K562 (cell line): ENCODE results near the gene ARFGAP3. TPM values are rescaled to one million over a fixed set of nuclear protein-coding genes. Genes with fewer than 3 reads are reported as not detected.

Experiments
- ATAC-seq: fragments of 200-7000 bp; cut with Tn5 transposase; 3 replicates; pipeline ENCODE4 v1.9.1; 2020; ENCODE audit warnings: moderate library complexity
- BruUV-seq: library from RNA; stranded (reverse); fragments of 400-500 nt; replicated peaks from 2 replicates; lab custom pipeline; 2021; lab: Mats Ljungman, UMichigan
- CTCF ChIA-PET: fragments of 300-600 bp; formaldehyde crosslinking; extraction: SDS; loops from one replicate; lab custom pipeline; 2021; ENCODE audit warnings: low intra/inter-chr PET ratio; lab: Yijun Ruan, JAX
- POLR2A ChIA-PET: fragments of 300-600, 350-650 bp; sonication (Branson Sonifier 250); formaldehyde crosslinking; extraction: SDS; loops from one replicate; lab custom pipeline; 2021; ENCODE audit warnings: antibody characterized with exemption, inconsistent platforms; lab: Yijun Ruan, JAX
- DNase-seq, 4 experiments: peaks; one replicate each; pipeline versions ENCODE4 v3.0.0 to v3.0.0-alpha.2; 2011 to 2018; ENCODE audit warnings: low spot score in 3 of 4, mixed read lengths in 3 of 4; ENCODE audit errors: extremely low read depth in 1 of 4
- FAIRE-seq: peaks from 2 replicates; lab custom pipeline; 2011; peaks lifted over from hg19 to GRCh38; lab: Jason Lieb, UNC
- H2AFZ ChIP-seq: 2 replicates; pipeline ENCODE4 v1.6.0; 2011; ENCODE audit warnings: low read depth, low read length, control low read depth, inconsistent platforms
- H3K27ac ChIP-seq: fragments of 200-600 bp; 3 replicates; pipeline ENCODE4 v1.8.0; 2011; ENCODE audit warnings: low read depth, mild to moderate bottlenecking, control low read depth, inconsistent platforms, low read length, moderate library complexity, mixed read lengths; ENCODE audit errors: extremely low read depth
- H3K27me3 ChIP-seq, 2 experiments: fragments of 300-600 bp in 1 of 2; 2 replicates in 1 of 2; 3 replicates in 1 of 2; pipeline versions ENCODE4 v1.6.0 to v1.8.0; 2011; ENCODE audit warnings: inconsistent platforms in 2 of 2, low read length in 2 of 2, mild to moderate bottlenecking in 1 of 2, mixed read lengths in 1 of 2, moderate library complexity in 1 of 2; ENCODE audit not compliant: control insufficient read depth in 2 of 2, insufficient read depth in 2 of 2
- H3K36me3 ChIP-seq: fragments of 300-600 bp; 3 replicates; pipeline ENCODE4 v1.8.0; 2011; ENCODE audit warnings: mild to moderate bottlenecking, low read length, inconsistent platforms; ENCODE audit not compliant: control insufficient read depth, insufficient read depth
- H3K4me1 ChIP-seq, 2 experiments: fragments of 200-600 bp in 1 of 2; replicated peaks in 1 of 2; 2 replicates in 1 of 2; 3 replicates in 1 of 2; pipeline versions ENCODE4 v1.5.1 to v1.8.0; 2011; ENCODE audit warnings: inconsistent platforms in 2 of 2, low read length in 2 of 2, mild to moderate bottlenecking in 1 of 2, mixed read lengths in 1 of 2, moderate library complexity in 1 of 2; ENCODE audit not compliant: control insufficient read depth in 2 of 2, insufficient read depth in 2 of 2
- H3K4me2 ChIP-seq: 2 replicates; pipeline ENCODE4 v1.6.1; 2011; ENCODE audit warnings: low read length, control low read depth, inconsistent platforms, mixed read lengths; ENCODE audit not compliant: insufficient read depth
- H3K4me3 ChIP-seq: fragments of 200-600 bp; sonication (generic), shearing (Covaris generic); 2 replicates; pipeline ENCODE4 v1.5.1; 2016; ENCODE audit warnings: control low read depth, inconsistent platforms
- H3K79me2 ChIP-seq: fragments of 200-600 bp; 3 replicates; pipeline ENCODE4 v1.8.0; 2011; ENCODE audit warnings: low read length, inconsistent platforms; ENCODE audit not compliant: control insufficient read depth, insufficient read depth
- H3K9ac ChIP-seq, 2 experiments: 2 replicates each; pipeline versions ENCODE4 v1.6.0 to v1.6.1; 2011; ENCODE audit warnings: low read depth in 2 of 2, low read length in 2 of 2, control low read depth in 1 of 2, inconsistent platforms in 1 of 2, mild to moderate bottlenecking in 1 of 2, mixed read lengths in 1 of 2; ENCODE audit not compliant: insufficient read depth in 1 of 2
- H3K9me1 ChIP-seq: one replicate; pipeline ENCODE4 v1.6.0; 2011; ENCODE audit warnings: inconsistent platforms, mild to moderate bottlenecking, low read length, moderate library complexity; ENCODE audit not compliant: control insufficient read depth, insufficient read depth
- H3K9me3 ChIP-seq: replicated peaks from 2 replicates; pipeline ENCODE4 v1.5.1; 2011; ENCODE audit warnings: low read depth, low read length, inconsistent platforms; ENCODE audit not compliant: control insufficient read depth, insufficient read depth
- H4K20me1 ChIP-seq: replicated peaks from 2 replicates; pipeline ENCODE4 v1.6.1; 2011; ENCODE audit warnings: low read length, inconsistent platforms, mixed read lengths; ENCODE audit not compliant: control insufficient read depth, insufficient read depth
- CBX3 ChIP-seq, 2 experiments: IDR thresholded peaks; 1 replicate in 1 of 2; 2 replicates in 1 of 2; pipeline ENCODE4 v1.6.1; 2012; ENCODE audit warnings: inconsistent platforms in 2 of 2, low read length in 2 of 2, borderline replicate concordance in 1 of 2, control low read depth in 1 of 2
- DNMT1 ChIP-seq: fragments of 450-650 bp; IDR thresholded peaks from 2 replicates; pipeline ENCODE4 v1.6.1; 2016; ENCODE audit warnings: antibody characterized with exemption, mild to moderate bottlenecking
- FOXK2 ChIP-seq, 2 experiments: fragments of 450-650 bp; IDR thresholded peaks in 1 of 2; conservative IDR thresholded peaks in 1 of 2; 2 replicates each; pipeline ENCODE4 v1.6.1; 2016; ENCODE audit warnings: low read depth in 2 of 2, mild to moderate bottlenecking in 1 of 2
- ILK ChIP-seq: fragments of 450-650 bp; IDR thresholded peaks from 2 replicates; pipeline ENCODE4 v1.6.1; 2016; ENCODE audit warnings: missing genetic modification characterization, low read depth, mild to moderate bottlenecking, missing compliant biosample characterization, moderate library complexity, borderline replicate concordance
- KDM5B ChIP-seq: fragments of 200-600 bp; sonication (generic); IDR thresholded peaks from 2 replicates; pipeline ENCODE4 v1.6.1; 2012; ENCODE audit warnings: low read depth, mild to moderate bottlenecking, moderate library complexity, low read length, control low read depth, inconsistent platforms; ENCODE audit not compliant: insufficient replicate concordance
- NRF1 ChIP-seq, 2 experiments: fragments of 450-650 bp; IDR thresholded peaks in 1 of 2; conservative IDR thresholded peaks in 1 of 2; 2 replicates each; pipeline ENCODE4 v1.6.1; 2014; ENCODE audit warnings: mild to moderate bottlenecking in 2 of 2
- RHOXF2B ChIP-seq: fragments of 250-450 bp; sonication (Bioruptor Pico); conservative IDR thresholded peaks from 2 replicates; pipeline ENCODE4 v1.5.1; 2021
- SIRT6 ChIP-seq: IDR thresholded peaks from one replicate; pipeline ENCODE4 v1.6.1; 2012; ENCODE audit warnings: low read depth, mild to moderate bottlenecking, control low read depth, inconsistent platforms, low read length, moderate library complexity
- ZNF263 ChIP-seq: sonication (generic); formaldehyde crosslinking; IDR thresholded peaks from 2 replicates; pipeline ENCODE4 v1.8.0; 2022; ENCODE audit warnings: mild to moderate bottlenecking, missing genetic modification reagents, borderline replicate concordance
- ZNF584 ChIP-seq: fragments of 200-800 bp; sonication (Bioruptor generic); IDR thresholded peaks from 2 replicates; pipeline ENCODE4 v1.6.1; 2016; ENCODE audit warnings: low read depth, mild to moderate bottlenecking, missing genetic modification characterization, missing compliant biosample characterization
- ZNF780A ChIP-seq: fragments of 250-450 bp; sonication (Bioruptor Pico); IDR thresholded peaks from 2 replicates; pipeline ENCODE4 v1.5.0; 2021; ENCODE audit warnings: mild to moderate bottlenecking
- ZSCAN29 ChIP-seq: fragments of 450-650 bp; IDR thresholded peaks from 2 replicates; pipeline ENCODE4 v1.6.1; 2017
- ZSCAN32 ChIP-seq: fragments of 450-650 bp; formaldehyde crosslinking; IDR thresholded peaks from 2 replicates; pipeline ENCODE4 v1.4.0; 2020; ENCODE audit warnings: mild to moderate bottlenecking, moderate library complexity
- WGBS: fragments of 100-300 bp; shearing (Covaris generic); methylation state at CpG from one replicate; pipeline ENCODE4 v1.1.6; 2016; ENCODE audit warnings: low coverage, mixed read lengths; ENCODE audit not compliant: insufficient coverage; ENCODE audit errors: missing lambda C conversion rate; 5-methylcytosine and 5-hydroxymethylcytosine counted together
- in situ Hi-C: fragments of 300-500 bp; cut with MboI; formaldehyde crosslinking; loops from 4 replicates; pipeline ENCODE4 v1.15.0; 2018; ENCODE audit warnings: inconsistent platforms, mixed read lengths
- intact Hi-C: fragments of 100-400 bp; cut with micrococcal nuclease; formaldehyde crosslinking; loops from 2 replicates; pipeline ENCODE4 v1.14.2; 2022
- polyA plus RNA-seq, 8 experiments: library from polyadenylated mRNA; depleted of rRNA in 4 of 8; stranded (reverse) in 5 of 8; unstranded in 3 of 8; fragments of >200 nt; fragmentation: Nextera tagmentation in 2 of 8; fragmentation: Illumina TruSeq in 1 of 8; extraction: Ambion mirVana in 2 of 8; extraction: Trizol in 1 of 8; gene quantifications; 2 replicates each; pipeline versions ENCODE4 v1.2.1 to v1.2.3, GENCODE V29; 2011 to 2014; ENCODE audit warnings: inconsistent platforms in 1 of 8, missing spikeins in 1 of 8
- total RNA-seq, 7 experiments: library from RNA; depleted of rRNA in 6 of 7; stranded (reverse); fragments of >200 nt in 6 of 7; fragmentation: Illumina TruSeq in 2 of 7; extraction: Trizol in 2 of 7; gene quantifications; 2 replicates each; pipeline versions ENCODE4 v1.2.1 to v1.2.3, GENCODE V29; 2011 to 2021; ENCODE audit warnings: low replicate concordance in 1 of 7
- TF ChIP-seq, protein P1 (sequence below), 2 experiments: IDR thresholded peaks; 2 replicates each; pipeline ENCODE4 v1.6.1; 2012; ENCODE audit warnings: improper control_type of control experiment in 2 of 2, low read depth in 2 of 2, low read length in 2 of 2, borderline replicate concordance in 1 of 2
- TF ChIP-seq, protein P2 (sequence below): fragments of 450-650 bp; formaldehyde crosslinking; IDR thresholded peaks from 2 replicates; pipeline ENCODE4 v1.4.0; 2020; ENCODE audit warnings: mild to moderate bottlenecking, mixed read lengths

ARFGAP3 gene
- total and polyA plus RNA-seq, 9 of the 15 experiments (the other 6 are each of a cell fraction or from before 2014, with no cell fraction given): 14.2 to 31.9 (median 22.7) TPM

DNA sequence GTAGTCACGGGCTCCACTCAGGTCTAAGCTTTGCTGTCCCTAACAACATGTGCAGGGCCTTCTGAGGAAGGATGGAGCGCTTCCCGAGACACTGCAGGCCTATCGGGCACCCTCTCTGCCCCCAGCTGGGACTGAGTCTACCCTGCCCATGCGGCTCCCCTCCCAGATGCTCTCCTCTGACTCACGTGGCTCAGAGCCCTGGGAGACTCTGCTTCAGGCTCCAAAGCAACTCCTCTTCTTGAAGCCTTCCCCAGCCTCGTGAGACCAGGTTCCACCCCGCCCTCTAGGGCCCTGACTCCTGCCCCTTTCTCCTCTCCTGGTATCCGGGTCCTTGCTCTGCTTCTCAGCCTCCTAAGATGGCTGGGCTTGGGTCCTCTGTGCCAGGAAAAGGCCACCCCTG lies 28.4 kb upstream of the ARFGAP3 start (continued):
- TF ChIP-seq ILK (tag) (no peak), ZNF780A (CRISPR knock-in tag) (no peak), KDM5B (no peak), ZNF263 (CRISPR knock-in tag) (no peak), RHOXF2B (no peak), CBX3 (IDR thresholded peaks at IDR 0.05; ENCODE audit: borderline replicate concordance in 1 of 2, low read length in 2 of 2) (no peak)

- 58% methylated on average over 5 of the region's 7 CpGs for WGBS
- Histone ChIP-seq H3K27me3 (no peaks in the 10 kb centered on the region), H4K20me1 (peaks cover 5% of the 10 kb centered on the region; the same call in 1 of the 2 replicates), H2AFZ (no peak overlapping the region), H3K9ac (no peak overlapping the region; a peak in 1 of 4 replicates), H3K79me2 (no peaks in the 10 kb centered on the region), H3K9me1 (no peaks in the 10 kb centered on the region), H3K36me3 (peaks cover 61% of the 10 kb centered on the region; the same call in 2 of the 3 replicates), H3K27ac (no peak overlapping the region), H3K4me3 (no peak overlapping the region), H3K4me2 (no peak overlapping the region), H3K4me1 (no peaks in the 10 kb centered on the region), H3K9me3 (no peaks in the 10 kb centered on the region)
- ChIA-PET POLR2A (interaction anchor here (0.9 kb wide), 1 partner anchor 33 kb away, joined by 3 read pairs; no protein-coding TSS in a partner anchor), CTCF (no interaction called here)
- FAIRE-seq (no peak), ATAC-seq (no peak), DNase-seq (no peak)
- in situ Hi-C loops: no loop called here
- no TSS peak for BruUV-seq
- intact Hi-C loops: no loop called here
- TF ChIP-seq ZNF584 (CRISPR knock-in tag) (no peak), ZSCAN29 (no peak), FOXK2 (conservative IDR thresholded peaks at IDR 0.05 in 1 of 2, IDR thresholded peaks at IDR 0.05 in 1 of 2; ENCODE audit: low read depth in 2 of 2) (no peak), ZSCAN32 (CRISPR knock-in tag) (no peak), SIRT6 (no peak), DNMT1 (no peak), NRF1 (conservative IDR thresholded peaks at IDR 0.05 in 1 of 2, IDR thresholded peaks at IDR 0.05 in 1 of 2) (no peak)
- TF ChIP-seq, protein P1, sequence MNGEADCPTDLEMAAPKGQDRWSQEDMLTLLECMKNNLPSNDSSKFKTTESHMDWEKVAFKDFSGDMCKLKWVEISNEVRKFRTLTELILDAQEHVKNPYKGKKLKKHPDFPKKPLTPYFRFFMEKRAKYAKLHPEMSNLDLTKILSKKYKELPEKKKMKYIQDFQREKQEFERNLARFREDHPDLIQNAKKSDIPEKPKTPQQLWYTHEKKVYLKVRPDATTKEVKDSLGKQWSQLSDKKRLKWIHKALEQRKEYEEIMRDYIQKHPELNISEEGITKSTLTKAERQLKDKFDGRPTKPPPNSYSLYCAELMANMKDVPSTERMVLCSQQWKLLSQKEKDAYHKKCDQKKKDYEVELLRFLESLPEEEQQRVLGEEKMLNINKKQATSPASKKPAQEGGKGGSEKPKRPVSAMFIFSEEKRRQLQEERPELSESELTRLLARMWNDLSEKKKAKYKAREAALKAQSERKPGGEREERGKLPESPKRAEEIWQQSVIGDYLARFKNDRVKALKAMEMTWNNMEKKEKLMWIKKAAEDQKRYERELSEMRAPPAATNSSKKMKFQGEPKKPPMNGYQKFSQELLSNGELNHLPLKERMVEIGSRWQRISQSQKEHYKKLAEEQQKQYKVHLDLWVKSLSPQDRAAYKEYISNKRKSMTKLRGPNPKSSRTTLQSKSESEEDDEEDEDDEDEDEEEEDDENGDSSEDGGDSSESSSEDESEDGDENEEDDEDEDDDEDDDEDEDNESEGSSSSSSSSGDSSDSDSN (IDR thresholded peaks at IDR 0.05; ENCODE audit: borderline replicate concordance in 1 of 2, low read depth in 2 of 2, low read length in 2 of 2): no peak
- TF ChIP-seq, protein P2, sequence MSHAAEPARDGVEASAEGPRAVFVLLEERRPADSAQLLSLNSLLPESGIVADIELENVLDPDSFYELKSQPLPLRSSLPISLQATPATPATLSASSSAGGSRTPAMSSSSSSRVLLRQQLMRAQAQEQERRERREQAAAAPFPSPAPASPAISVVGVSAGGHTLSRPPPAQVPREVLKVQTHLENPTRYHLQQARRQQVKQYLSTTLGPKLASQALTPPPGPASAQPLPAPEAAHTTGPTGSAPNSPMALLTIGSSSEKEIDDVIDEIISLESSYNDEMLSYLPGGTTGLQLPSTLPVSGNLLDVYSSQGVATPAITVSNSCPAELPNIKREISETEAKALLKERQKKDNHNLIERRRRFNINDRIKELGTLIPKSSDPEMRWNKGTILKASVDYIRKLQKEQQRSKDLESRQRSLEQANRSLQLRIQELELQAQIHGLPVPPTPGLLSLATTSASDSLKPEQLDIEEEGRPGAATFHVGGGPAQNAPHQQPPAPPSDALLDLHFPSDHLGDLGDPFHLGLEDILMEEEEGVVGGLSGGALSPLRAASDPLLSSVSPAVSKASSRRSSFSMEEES (CRISPR knock-in tag): no peak
Observed at GRCh38 chr22:42884616-42885375, 27.7 kb upstream of the ARFGAP3 start.
